DND-41 (cell line): ENCODE measurements around the gene FHL3.

Experiments
- EZH2 ChIP-seq: IDR thresholded peaks from 3 replicates; pipeline ENCODE4 v1.6.1; 2012; ENCODE audit warnings: borderline replicate concordance, low read depth, mild to moderate bottlenecking, moderate library complexity, low read length, inconsistent platforms; ENCODE audit not compliant: severe bottlenecking
- TF ChIP-seq, protein P1 (sequence below): IDR thresholded peaks from 2 replicates; pipeline ENCODE4 v1.5.1; 2012; ENCODE audit warnings: borderline replicate concordance, low read length, moderate library complexity, mild to moderate bottlenecking; ENCODE audit not compliant: poor library complexity, severe bottlenecking; ENCODE audit errors: extremely low read depth

DNA sequence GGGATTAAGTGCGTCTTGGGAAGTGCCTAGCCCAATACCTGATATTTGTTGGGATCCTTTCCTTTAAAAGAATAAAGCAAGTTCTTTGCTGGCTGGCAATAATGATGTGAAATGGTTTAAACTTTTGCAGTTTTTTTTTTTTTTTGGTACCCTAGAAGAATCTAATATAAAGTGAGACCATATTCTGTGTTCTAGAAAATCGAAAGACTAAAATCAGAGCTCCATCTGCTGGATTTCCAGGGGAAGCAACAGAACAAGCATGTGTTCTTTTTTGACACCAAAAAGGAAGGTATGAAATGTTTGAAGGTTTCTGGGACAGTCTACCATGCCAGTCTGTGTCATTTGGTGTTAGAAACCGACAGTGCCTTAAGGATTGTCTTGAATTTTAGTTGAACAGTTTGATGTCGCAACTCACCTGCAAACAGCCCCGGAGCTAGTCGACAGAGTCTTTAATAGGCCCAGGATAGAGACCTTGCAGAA is 13.6 kb upstream of the FHL3 start:
- TF ChIP-seq, protein P1, sequence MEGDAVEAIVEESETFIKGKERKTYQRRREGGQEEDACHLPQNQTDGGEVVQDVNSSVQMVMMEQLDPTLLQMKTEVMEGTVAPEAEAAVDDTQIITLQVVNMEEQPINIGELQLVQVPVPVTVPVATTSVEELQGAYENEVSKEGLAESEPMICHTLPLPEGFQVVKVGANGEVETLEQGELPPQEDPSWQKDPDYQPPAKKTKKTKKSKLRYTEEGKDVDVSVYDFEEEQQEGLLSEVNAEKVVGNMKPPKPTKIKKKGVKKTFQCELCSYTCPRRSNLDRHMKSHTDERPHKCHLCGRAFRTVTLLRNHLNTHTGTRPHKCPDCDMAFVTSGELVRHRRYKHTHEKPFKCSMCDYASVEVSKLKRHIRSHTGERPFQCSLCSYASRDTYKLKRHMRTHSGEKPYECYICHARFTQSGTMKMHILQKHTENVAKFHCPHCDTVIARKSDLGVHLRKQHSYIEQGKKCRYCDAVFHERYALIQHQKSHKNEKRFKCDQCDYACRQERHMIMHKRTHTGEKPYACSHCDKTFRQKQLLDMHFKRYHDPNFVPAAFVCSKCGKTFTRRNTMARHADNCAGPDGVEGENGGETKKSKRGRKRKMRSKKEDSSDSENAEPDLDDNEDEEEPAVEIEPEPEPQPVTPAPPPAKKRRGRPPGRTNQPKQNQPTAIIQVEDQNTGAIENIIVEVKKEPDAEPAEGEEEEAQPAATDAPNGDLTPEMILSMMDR = peak; percentile 70
- TF ChIP-seq EZH2 = no peak
